ENCODE measurements around the gene AKAP8L. TPM values are rescaled to one million over a fixed set of nuclear protein-coding genes. Genes with fewer than 3 reads are reported as not detected.

AKAP8L gene
- total RNA-seq, 4 donors from 2014 or later, result 82.4 to 157 (median 117) TPM

- intact Hi-C loops (cut with DNase I; ENCODE audit: low total_unique reads), result no loop called here
- Histone ChIP-seq H3K4me1 (peaks cover 9 to 18% of the 10 kb centered on the region in 2 donors), H3K4me3 (no peak overlapping the region), H3K36me3 (no peaks in the 10 kb centered on the region), H3K27ac (no peak overlapping the region), H3K27me3 (no peaks in the 10 kb centered on the region), H3K9me3 (no peaks in the 10 kb centered on the region)
- DNase-seq, result no peak
- TF ChIP-seq POLR2A (IDR thresholded peaks at IDR 0.05) (no peak), CTCF (IDR thresholded peaks at IDR 0.05) (no peak)
Measured at GRCh38 chr19:15429825-15430467, 11.2 kb upstream of the AKAP8L start.

GRCh38 chr19:15428956-15429824 lies 10.4 kb upstream of the AKAP8L start:
- intact Hi-C loops (cut with DNase I; ENCODE audit: low total_unique reads), result no loop called here
- no peaks in the 10 kb centered on the region for H3K36me3 ChIP-seq

GRCh38 chr19:15427991-15428471 lies 9.2 kb upstream of the AKAP8L start:
- Histone ChIP-seq H3K4me3 (no peak overlapping the region), H3K4me1 (peaks cover 9 to 14% of the 10 kb centered on the region in 2 donors), H3K9me3 (no peaks in the 10 kb centered on the region), H3K27me3 (no peaks in the 10 kb centered on the region), H3K27ac (no peak overlapping the region), H3K36me3 (no peaks in the 10 kb centered on the region)
- intact Hi-C loops (cut with DNase I; ENCODE audit: low total_unique reads), result no loop called here
- TF ChIP-seq CTCF (IDR thresholded peaks at IDR 0.05) (no peak), POLR2A (IDR thresholded peaks at IDR 0.05) (no peak)
- no peak for DNase-seq

More at GRCh38 chr19:15428956-15429824, 10.4 kb upstream of the AKAP8L start:
- peaks cover 9 to 18% of the 10 kb centered on the region in 2 donors for H3K4me1 ChIP-seq
- DNase-seq, result no peak
- H3K9me3 ChIP-seq, result no peaks in the 10 kb centered on the region
- no peak overlapping the region for H3K4me3 ChIP-seq
- H3K27ac ChIP-seq, result no peak overlapping the region
- H3K27me3 ChIP-seq, result no peaks in the 10 kb centered on the region
- TF ChIP-seq CTCF (IDR thresholded peaks at IDR 0.05) (no peak), POLR2A (IDR thresholded peaks at IDR 0.05) (no peak)

- no peaks in the 10 kb centered on the region for H3K9me3 ChIP-seq
- TF ChIP-seq CTCF (IDR thresholded peaks at IDR 0.05) (no peak), POLR2A (IDR thresholded peaks at IDR 0.05) (no peak)
- intact Hi-C loops (cut with DNase I; ENCODE audit: low total_unique reads), result no loop called here
- DNase-seq, result no peak
- no peak overlapping the region for H3K4me3 ChIP-seq
- H3K4me1 ChIP-seq, result peaks cover 9 to 14% of the 10 kb centered on the region in 2 donors
- H3K36me3 ChIP-seq, result no peaks in the 10 kb centered on the region
- no peak overlapping the region for H3K27ac ChIP-seq
- H3K27me3 ChIP-seq, result no peaks in the 10 kb centered on the region
Measured at GRCh38 chr19:15427350-15427700, 8.5 kb upstream of the AKAP8L start.
